NCI-H345 treated with DMSO at 0.1 percent for 48 hours (cell line): ENCODE results near the gene MYORG.
"Not testable (repeated sequence)": the region's sequence is repeated elsewhere in the genome, so short reads cannot be mapped to it uniquely, and the experiment has no call there.

Experiments used
- DNase-seq: peaks from one replicate; lab custom pipeline; 2025; ENCODE audit not compliant: unreplicated experiment; lab: John Stamatoyannopoulos, UW

Gene MYORG

GRCh38 chr9:34370335-34370969, 6.2 kb downstream of the MYORG start:
- no peak for DNase-seq

DNA sequence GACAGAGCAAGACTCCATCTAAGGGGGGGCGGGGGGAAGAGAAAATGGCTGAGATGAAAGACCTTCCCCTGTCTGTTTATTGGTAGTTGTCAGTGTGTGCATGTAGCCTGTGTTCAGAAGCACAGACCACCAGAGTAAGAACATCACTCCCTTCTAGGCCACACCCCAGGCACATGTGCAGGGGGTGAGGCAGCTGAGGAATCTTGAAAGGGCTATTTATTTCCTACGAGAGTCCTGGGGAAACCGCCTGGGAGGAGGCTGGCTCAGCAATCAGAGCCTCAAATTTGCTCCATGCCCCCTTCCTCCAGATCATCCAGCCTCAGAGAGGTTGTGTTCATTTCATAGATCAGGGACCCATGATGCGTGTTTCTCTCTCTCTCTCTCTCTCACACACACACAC, 7.1 kb downstream of the MYORG start:
- no peak for DNase-seq

DNA sequence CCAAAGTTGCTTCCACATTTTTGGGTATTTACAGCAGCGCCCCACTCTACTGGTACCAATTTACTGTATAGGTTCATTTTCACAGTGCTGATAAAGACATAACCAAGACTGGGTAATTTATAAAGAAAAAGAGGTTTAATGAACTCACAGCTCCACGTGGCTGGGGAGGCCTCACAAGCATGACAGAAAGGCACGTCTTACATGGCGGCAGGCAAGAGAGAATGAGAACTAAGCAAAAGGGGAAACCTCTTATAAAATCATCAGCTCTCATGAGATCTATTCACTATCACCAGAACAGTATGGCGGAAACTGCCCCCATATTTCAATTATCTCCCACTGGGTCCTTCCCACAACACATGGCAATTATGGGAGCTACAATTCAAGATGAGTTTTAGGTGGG, 7.9 kb downstream of the MYORG start:
- DNase-seq = not testable (repeated sequence)

GRCh38 chr9:34367751-34368410, 8.8 kb downstream of the MYORG start:
- not testable (repeated sequence) for DNase-seq

DNA sequence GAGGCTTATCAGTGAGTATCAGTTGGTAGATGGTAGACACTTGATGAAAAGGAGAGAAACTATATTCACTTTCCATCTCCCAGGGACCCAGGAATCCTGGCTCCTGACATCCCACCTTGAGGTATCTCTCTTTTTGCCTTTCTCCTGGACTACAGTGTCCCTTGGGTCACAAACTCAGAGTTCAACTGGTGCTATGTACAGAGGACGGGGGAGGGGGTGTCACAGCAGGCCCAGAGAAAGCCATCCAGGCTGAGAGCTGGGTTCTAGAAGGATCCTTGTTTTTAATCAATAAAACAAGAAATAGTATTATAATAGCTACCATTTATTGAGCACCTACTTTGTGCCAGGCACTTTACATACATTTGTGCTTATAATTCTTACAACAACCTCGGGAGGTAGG, 10.3 kb downstream of the MYORG start:
- DNase-seq = no peak

DNA sequence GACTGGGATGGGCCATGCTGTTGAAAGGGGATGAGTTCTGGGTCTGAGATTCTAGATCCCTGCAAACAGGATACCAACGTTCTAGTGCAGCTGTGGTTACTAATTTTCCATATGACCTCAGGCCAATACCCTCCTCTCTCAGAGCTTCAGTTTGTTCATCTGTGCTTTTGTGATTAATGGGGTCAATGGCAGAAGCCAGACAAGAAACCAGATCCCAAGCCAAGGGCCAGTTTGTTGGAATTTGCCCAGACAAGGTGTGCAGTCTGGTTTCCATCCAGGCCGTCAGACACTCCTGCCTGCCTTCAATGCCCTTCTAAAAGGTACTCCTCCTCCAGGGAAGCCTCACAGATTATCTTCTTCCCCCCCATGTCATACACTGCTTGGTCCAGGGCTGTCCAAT, 11.4 kb downstream of the MYORG start:
- DNase-seq = no peak

DNA sequence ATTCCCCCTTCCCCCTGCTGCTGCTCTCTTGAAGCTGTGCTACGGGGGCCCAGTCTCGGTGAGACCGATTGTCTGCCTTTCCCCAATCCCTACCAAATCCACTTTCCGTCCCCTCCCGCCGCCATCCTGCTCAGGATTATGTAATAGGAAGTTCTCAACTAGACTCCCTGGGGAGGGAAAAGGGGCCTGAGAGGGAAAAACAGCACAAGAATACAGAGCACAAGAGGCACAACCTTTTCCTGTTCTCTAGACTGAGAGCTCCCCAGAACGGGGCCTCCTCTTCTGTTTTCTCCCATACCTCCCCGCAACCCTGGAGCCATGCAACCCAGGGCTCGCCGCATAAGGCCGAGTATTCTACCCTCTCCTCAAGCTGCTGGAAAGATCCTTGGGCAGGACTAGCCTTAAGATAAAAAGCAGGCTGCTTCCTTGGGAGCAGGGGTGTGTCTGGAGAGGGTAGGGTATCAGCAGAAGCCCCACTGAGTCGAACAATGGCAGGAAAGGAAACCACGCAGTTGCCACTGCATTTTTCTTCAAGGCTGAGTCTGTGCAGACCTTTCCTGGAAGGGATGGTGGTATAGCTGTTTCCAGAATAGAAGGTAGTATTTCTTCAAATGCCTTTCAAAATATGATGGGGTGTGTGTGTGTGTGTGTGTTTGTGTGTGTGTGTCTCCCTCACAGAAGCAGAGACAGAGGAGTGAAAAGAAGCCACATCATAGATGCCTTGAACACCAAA, 12.9 kb downstream of the MYORG start:
- DNase-seq = no peak

DNA sequence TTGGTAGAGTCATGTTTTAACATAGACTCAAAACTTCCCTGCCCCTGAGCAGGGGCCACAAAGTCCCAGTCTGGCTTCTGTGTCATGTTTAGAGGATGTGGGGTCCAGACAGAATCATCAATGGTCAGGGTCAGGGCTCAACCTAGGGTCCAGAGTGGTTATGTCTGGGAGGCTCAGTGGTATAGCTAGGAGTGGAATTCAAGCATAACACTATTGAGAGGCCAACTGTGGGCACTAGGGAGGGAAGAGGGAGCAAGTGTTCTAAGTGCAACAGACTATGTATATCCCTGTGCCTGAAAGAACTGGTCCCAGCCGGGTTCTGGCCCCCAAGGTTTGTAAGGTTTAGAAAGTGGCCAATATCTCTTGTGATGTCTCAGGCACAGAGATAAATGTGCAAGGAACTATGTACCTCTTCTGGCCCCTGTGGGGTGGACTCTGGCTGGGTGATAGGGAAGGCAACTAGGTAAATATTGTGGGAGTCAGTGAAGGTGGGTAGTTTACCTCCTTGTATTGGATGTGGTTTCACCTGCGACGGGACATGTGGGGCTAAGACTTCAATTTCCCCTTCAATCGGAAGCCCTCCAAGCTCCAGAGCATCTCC, 14.0 kb downstream of the MYORG start:
- DNase-seq = no peak

- DNase-seq = not testable (repeated sequence)
These were observed 23.7 kb downstream of the MYORG start for GRCh38 chr9:34352957-34353356.

- not testable (repeated sequence) for DNase-seq
These were observed 24.5 kb downstream of the MYORG start for GRCh38 chr9:34352122-34352652.

DNA sequence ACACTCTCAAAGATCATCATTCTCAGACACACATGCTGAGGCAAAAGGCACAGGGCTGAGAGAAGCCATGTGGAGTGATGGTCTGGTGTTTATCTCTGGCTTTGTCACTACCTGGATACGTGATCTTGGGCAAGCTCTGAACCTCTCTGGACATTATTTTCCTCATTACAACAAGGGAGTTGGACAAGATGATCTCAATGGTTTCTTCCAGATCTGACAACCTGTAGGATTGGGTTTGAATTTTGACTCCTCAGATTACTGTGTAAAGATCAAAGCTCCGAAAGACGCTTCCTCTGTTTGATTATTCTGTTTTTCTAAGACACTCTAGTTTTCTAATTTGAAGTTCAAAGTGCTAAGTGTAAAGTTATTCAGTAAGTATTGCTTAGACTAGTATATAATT, 27.4 kb downstream of the MYORG start:
- no peak for DNase-seq

DNA sequence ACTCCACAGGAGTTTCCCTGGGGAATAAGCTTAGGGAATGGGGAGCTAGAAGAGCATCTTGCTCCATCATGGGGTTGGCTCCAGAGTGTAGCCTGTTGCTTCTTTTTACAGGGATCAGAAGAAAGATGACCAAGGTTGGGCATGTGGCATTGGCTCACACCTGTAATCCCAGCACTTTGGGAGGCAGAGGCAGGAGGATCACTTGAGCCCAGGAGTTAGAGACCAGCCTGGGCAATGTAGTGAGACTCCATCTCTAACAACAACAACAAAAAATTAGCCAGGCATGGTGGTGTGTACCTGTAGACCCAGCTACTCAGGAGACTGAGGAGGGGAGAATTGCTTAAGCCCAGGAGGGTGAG, 28.9 kb downstream of the MYORG start:
- no peak for DNase-seq

- no peak for DNase-seq
These were observed 29.6 kb downstream of the MYORG start for GRCh38 chr9:34346873-34347799.

DNA sequence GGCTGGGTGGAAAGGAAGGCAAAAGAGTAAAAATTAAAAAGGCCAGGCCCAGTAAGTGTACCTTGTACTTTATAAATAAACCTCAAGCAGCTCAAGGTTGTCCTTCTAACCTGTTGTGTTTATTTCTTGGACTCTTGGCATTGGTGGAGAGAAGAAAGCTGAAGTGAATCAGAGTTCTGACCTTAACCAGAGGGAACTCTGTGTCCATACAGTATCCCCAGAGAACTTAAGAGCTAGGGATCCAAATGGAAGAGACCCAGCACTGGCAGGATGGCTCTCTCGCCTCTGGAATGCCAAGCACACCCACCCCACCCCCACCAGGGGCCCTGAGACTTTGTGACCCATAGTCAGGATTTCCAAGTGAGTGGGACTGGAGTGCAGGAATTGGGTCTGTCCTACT, 33.1 kb downstream of the MYORG start:
- no peak for DNase-seq

DNA sequence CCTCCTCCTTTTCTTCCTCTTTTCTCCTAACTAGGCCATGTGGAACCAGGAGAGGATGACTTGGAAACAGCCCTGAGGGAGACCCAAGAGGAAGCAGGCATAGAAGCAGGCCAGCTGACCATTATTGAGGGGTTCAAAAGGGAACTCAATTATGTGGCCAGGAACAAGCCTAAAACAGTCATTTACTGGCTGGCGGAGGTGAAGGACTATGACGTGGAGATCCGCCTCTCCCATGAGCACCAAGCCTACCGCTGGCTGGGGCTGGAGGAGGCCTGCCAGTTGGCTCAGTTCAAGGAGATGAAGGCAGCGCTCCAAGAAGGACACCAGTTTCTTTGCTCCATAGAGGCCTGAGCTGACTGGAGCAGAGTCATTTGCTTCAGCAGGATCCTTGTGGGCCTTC, 33.6 kb downstream of the MYORG start:
- DNase-seq = no peak

- no peak for DNase-seq
These were observed 34.9 kb downstream of the MYORG start for GRCh38 chr9:34341659-34342295.

DNA sequence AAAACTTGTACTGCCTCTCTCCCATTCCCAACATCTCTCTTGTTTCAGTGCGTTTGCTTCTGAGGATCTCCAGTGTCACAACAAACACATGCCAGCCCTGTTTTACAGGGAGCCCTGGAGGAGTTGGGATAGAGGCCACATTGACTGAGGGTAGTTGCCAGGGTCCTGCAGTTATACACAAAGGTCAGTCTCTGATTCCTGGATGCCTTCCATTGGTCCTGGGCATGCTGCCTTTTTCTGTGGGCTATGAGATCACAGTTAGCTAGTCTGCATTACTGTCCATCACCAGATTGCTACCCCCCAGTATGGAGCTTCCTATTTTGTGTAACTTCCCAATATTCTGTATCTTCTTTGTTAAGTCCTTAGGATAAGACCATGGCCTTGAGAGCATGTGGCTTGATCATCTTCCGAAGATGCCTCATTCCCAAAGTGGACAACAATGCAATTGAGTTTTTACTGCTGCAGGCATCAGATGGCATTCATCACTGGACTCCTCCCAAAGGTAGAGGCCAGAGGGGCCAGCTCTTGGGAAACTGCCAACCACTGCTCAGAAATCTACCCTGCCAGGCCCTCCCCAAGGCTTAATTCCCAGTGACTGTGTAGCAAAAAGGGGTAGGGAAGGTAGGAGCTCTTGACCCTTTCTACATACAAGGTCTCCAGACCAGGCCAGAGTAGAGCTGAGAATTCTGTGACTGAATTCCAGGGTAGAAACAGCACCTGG, 37.9 kb downstream of the MYORG start:
- no peak for DNase-seq

GRCh38 chr9:34338079-34338478, 38.6 kb downstream of the MYORG start:
- DNase-seq = not testable (repeated sequence)

- no peak for DNase-seq
These were observed 39.3 kb downstream of the MYORG start for GRCh38 chr9:34337403-34337802.

- no peak for DNase-seq
These were observed 41.3 kb downstream of the MYORG start for GRCh38 chr9:34335376-34335775.
